ENCODE results near the gene HEXA.

GRCh38 chr15:72387741-72388140 is 11.9 kb upstream of the HEXA start:
- TF ChIP-seq CTCF (IDR thresholded peaks at IDR 0.05; ENCODE audit: insufficient read depth, low read depth, low read length) (no peak), EZH2 (IDR thresholded peaks at IDR 0.05; ENCODE audit: insufficient read depth, low read length) (no peak)

Measured in astrocyte (in vitro differentiated cells and primary cell).